ENCODE measurements around the gene GLTPD2. TPM values are rescaled to one million over a fixed set of nuclear protein-coding genes. Genes with fewer than 3 reads are reported as not detected.

The GLTPD2 gene
- total RNA-seq, 4 donors from 2014 or later: 1.2 TPM; not detected in 3

- TF ChIP-seq, protein P1, sequence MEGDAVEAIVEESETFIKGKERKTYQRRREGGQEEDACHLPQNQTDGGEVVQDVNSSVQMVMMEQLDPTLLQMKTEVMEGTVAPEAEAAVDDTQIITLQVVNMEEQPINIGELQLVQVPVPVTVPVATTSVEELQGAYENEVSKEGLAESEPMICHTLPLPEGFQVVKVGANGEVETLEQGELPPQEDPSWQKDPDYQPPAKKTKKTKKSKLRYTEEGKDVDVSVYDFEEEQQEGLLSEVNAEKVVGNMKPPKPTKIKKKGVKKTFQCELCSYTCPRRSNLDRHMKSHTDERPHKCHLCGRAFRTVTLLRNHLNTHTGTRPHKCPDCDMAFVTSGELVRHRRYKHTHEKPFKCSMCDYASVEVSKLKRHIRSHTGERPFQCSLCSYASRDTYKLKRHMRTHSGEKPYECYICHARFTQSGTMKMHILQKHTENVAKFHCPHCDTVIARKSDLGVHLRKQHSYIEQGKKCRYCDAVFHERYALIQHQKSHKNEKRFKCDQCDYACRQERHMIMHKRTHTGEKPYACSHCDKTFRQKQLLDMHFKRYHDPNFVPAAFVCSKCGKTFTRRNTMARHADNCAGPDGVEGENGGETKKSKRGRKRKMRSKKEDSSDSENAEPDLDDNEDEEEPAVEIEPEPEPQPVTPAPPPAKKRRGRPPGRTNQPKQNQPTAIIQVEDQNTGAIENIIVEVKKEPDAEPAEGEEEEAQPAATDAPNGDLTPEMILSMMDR (IDR thresholded peaks at IDR 0.05): no peak
- no peak for TF ChIP-seq POLR2A (IDR thresholded peaks at IDR 0.05)
- 68 to 69% methylated on average over 3 of the region's 3 CpGs for WGBS, 2 donors
- intact Hi-C loops (cut with DNase I; ENCODE audit: low total_unique reads): no loop called here
- no peak overlapping the region for H3K4me3 ChIP-seq (ENCODE audit: low read depth, poor library complexity, severe bottlenecking)
- DNase-seq (ENCODE audit: low spot score in 2 of 2): no peak
Measured at GRCh38 chr17:4764595-4764994, 24.2 kb upstream of the GLTPD2 start.

- H3K4me3 ChIP-seq (ENCODE audit: low read depth, poor library complexity, severe bottlenecking): no peak overlapping the region
- TF ChIP-seq, protein P1 (IDR thresholded peaks at IDR 0.05): no peak
- no peak for TF ChIP-seq POLR2A (IDR thresholded peaks at IDR 0.05)
- 77 to 80% methylated on average over 3 of the region's 3 CpGs for WGBS, 2 donors
- intact Hi-C loops (cut with DNase I; ENCODE audit: low total_unique reads): no loop called here
- DNase-seq (ENCODE audit: low spot score in 2 of 2): no peak
Measured at GRCh38 chr17:4766201-4766600, 22.6 kb upstream of the GLTPD2 start.

- DNase-seq (ENCODE audit: low spot score in 2 of 2): no peak
- no peak for TF ChIP-seq POLR2A (IDR thresholded peaks at IDR 0.05)
- TF ChIP-seq, protein P1 (IDR thresholded peaks at IDR 0.05): no peak
- H3K4me3 ChIP-seq (ENCODE audit: low read depth, poor library complexity, severe bottlenecking): no peak overlapping the region
- intact Hi-C loops (cut with DNase I; ENCODE audit: low total_unique reads): no loop called here
- WGBS, 2 donors: 83 to 84% methylated on average over 9 of the region's 9 CpGs
Measured at GRCh38 chr17:4766723-4767122, 22.0 kb upstream of the GLTPD2 start.

DNA sequence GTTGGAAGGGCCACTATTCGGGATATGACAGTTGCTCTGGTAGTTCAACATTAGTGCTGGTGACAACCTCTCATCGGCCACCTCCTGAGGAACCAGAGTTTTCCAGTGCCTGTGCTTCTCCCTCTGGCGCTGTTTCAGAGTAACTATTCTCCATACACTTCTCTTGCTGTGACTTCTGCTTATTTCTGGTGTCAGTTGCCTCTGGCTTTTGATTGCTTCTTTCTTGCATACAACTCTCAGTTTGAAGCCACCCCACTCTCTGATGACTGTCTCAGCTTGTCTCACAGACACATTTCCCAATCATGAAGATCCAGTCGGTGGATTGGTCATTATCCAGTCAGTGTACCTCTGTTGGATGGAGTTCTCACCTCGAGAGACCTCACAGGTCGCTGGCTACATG is 20.5 kb upstream of the GLTPD2 start:
- WGBS, 2 donors: 74 to 82% methylated on average over 6 of the region's 6 CpGs
- intact Hi-C loops (cut with DNase I; ENCODE audit: low total_unique reads): no loop called here
- no peak for DNase-seq (ENCODE audit: low spot score in 2 of 2)
- no peak overlapping the region for H3K4me3 ChIP-seq (ENCODE audit: low read depth, poor library complexity, severe bottlenecking)
- TF ChIP-seq, protein P1 (IDR thresholded peaks at IDR 0.05): no peak
- TF ChIP-seq POLR2A (IDR thresholded peaks at IDR 0.05): no peak

DNA sequence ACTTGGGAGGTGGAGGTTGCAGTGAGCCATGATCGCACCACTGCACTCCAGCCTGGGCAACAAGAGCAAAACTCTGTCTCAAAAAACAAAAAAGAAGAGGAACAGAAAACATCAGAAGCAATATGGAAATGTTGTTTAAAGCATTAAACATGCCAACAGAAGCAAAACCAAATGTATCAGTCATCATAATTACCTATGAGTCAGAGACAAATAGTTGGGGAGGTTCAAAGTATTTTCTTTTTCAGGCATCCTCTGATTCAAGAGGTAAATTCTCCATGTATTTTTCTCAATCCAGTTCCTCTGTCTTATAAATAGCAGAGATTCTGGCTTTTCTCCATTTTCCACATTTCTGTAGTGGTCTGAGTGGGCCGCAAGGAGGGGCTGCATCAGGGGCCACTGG is 19.1 kb upstream of the GLTPD2 start:
- intact Hi-C loops (cut with DNase I; ENCODE audit: low total_unique reads): loop anchor here (10.0 kb wide), 1 partner anchor 1065 kb away; no protein-coding TSS in a partner anchor
- no peak for TF ChIP-seq POLR2A (IDR thresholded peaks at IDR 0.05)
- TF ChIP-seq, protein P1 (IDR thresholded peaks at IDR 0.05): no peak
- WGBS, 2 donors: 89 to 98% methylated on average over 2 of the region's 2 CpGs
- H3K4me3 ChIP-seq (ENCODE audit: low read depth, poor library complexity, severe bottlenecking): no peak overlapping the region
- no peak for DNase-seq (ENCODE audit: low spot score in 2 of 2)

Measured in lower leg skin (tissue), 4 donors.